ENCODE results near the gene ANKZF1.

- TF ChIP-seq EZH2 (IDR thresholded peaks at IDR 0.05; ENCODE audit: borderline replicate concordance, low read depth, low read length, severe bottlenecking) (no peak), CTCF (IDR thresholded peaks at IDR 0.05; ENCODE audit: borderline replicate concordance, extremely low read depth, low read length, poor library complexity, severe bottlenecking) (no peak)
Measured at GRCh38 chr2:219207134-219207883, 22.3 kb upstream of the ANKZF1 start.

All from DND-41 (cell line).